ENCODE data around the gene PSMA3. TPM values are rescaled to one million over a fixed set of nuclear protein-coding genes. Genes with fewer than 3 reads are reported as not detected.

PSMA3 gene
- total and polyA plus RNA-seq, 4 donors = 64.3 to 302 (median 181) TPM

GRCh38 chr14:58291646-58292045, 47.0 kb downstream of the PSMA3 start:
- H3K4me1 ChIP-seq (ENCODE audit: control insufficient read depth in 5 of 5, insufficient read depth in 5 of 5, low read length in 5 of 5) = peaks cover 3 to 17% (median 6%) of the 10 kb centered on the region in 5 donors
- H3K36me3 ChIP-seq (ENCODE audit: control insufficient read depth in 4 of 4, insufficient read depth in 4 of 4, low read length in 4 of 4) = peaks cover 22 to 43% (median 34%) of the 10 kb centered on the region in 4 donors
- no peak for ATAC-seq (ENCODE audit: insufficient read depth, low FRiP score)

GRCh38 chr14:58292187-58292586, 47.5 kb downstream of the PSMA3 start:
- peaks cover 3 to 20% (median 6%) of the 10 kb centered on the region in 5 donors for H3K4me1 ChIP-seq (ENCODE audit: control insufficient read depth in 5 of 5, insufficient read depth in 5 of 5, low read length in 5 of 5)
- no peaks in the 10 kb centered on the region for H3K9me3 ChIP-seq (ENCODE audit: control insufficient read depth in 4 of 4, insufficient read depth in 3 of 4, low read length in 3 of 4)
- H3K36me3 ChIP-seq (ENCODE audit: control insufficient read depth in 4 of 4, insufficient read depth in 4 of 4, low read length in 4 of 4) = peaks cover 21 to 41% (median 33%) of the 10 kb centered on the region in 4 donors
- H3K27ac ChIP-seq (ENCODE audit: low read depth in 1 of 2, low read length in 1 of 2) = no peak overlapping the region
- 87 to 91% methylated on average over 3 of the region's 3 CpGs for WGBS, 2 donors
- ATAC-seq (ENCODE audit: insufficient read depth, low FRiP score) (no peak), DNase-seq (no peak)
- no peak overlapping the region for H3K9ac ChIP-seq (ENCODE audit: insufficient read depth in 1 of 2, low read length in 2 of 2)
- no peak for TF ChIP-seq CTCF (IDR thresholded peaks at IDR 0.05; ENCODE audit: control extremely low read depth, extremely low read depth)
- no peak overlapping the region for H3K4me3 ChIP-seq
- H3K27me3 ChIP-seq (ENCODE audit: control insufficient read depth in 3 of 3, insufficient read depth in 3 of 3, low read length in 2 of 3) = no peaks in the 10 kb centered on the region

More at GRCh38 chr14:58291646-58292045, 47.0 kb downstream of the PSMA3 start:
- Histone ChIP-seq H3K9ac (ENCODE audit: insufficient read depth in 1 of 2, low read length in 2 of 2) (no peak overlapping the region), H3K9me3 (ENCODE audit: control insufficient read depth in 4 of 4, insufficient read depth in 3 of 4, low read length in 3 of 4) (no peaks in the 10 kb centered on the region), H3K4me3 (no peak overlapping the region), H3K27ac (ENCODE audit: low read depth in 1 of 2, low read length in 1 of 2) (no peak overlapping the region), H3K27me3 (ENCODE audit: control insufficient read depth in 3 of 3, insufficient read depth in 3 of 3, low read length in 2 of 3) (no peaks in the 10 kb centered on the region)
- no peak for TF ChIP-seq CTCF (IDR thresholded peaks at IDR 0.05; ENCODE audit: control extremely low read depth, extremely low read depth)
- DNase-seq = no peak
- WGBS, 2 donors = 58 to 68% methylated on average over 5 of the region's 5 CpGs

GRCh38 chr14:58294201-58294600, 49.6 kb downstream of the PSMA3 start:
- Histone ChIP-seq H3K27ac (ENCODE audit: low read depth in 1 of 2, low read length in 1 of 2) (no peak overlapping the region), H3K4me1 (ENCODE audit: control insufficient read depth in 5 of 5, insufficient read depth in 5 of 5, low read length in 5 of 5) (peaks cover 3 to 20% (median 6%) of the 10 kb centered on the region in 5 donors), H3K36me3 (ENCODE audit: control insufficient read depth in 4 of 4, insufficient read depth in 4 of 4, low read length in 4 of 4) (peaks cover 21 to 34% (median 30%) of the 10 kb centered on the region in 4 donors), H3K4me3 (no peak overlapping the region), H3K9ac (ENCODE audit: insufficient read depth in 1 of 2, low read length in 2 of 2) (no peak overlapping the region), H3K27me3 (ENCODE audit: control insufficient read depth in 3 of 3, insufficient read depth in 3 of 3, low read length in 2 of 3) (no peaks in the 10 kb centered on the region), H3K9me3 (ENCODE audit: control insufficient read depth in 4 of 4, insufficient read depth in 3 of 4, low read length in 3 of 4) (peaks cover 0 to 4% (median 0%) of the 10 kb centered on the region in 4 donors)
- TF ChIP-seq CTCF (IDR thresholded peaks at IDR 0.05; ENCODE audit: control extremely low read depth, extremely low read depth) = no peak
- WGBS, 2 donors = 79 to 88% methylated on average over 7 of the region's 7 CpGs
- no peak for ATAC-seq (ENCODE audit: insufficient read depth, low FRiP score)
- no peak for DNase-seq

GRCh38 chr14:58296726-58297125, 52.1 kb downstream of the PSMA3 start:
- Histone ChIP-seq H3K4me1 (ENCODE audit: control insufficient read depth in 5 of 5, insufficient read depth in 5 of 5, low read length in 5 of 5) (peaks cover 3 to 33% (median 7%) of the 10 kb centered on the region in 5 donors), H3K27me3 (ENCODE audit: control insufficient read depth in 3 of 3, insufficient read depth in 3 of 3, low read length in 2 of 3) (no peaks in the 10 kb centered on the region), H3K27ac (ENCODE audit: low read depth in 1 of 2, low read length in 1 of 2) (peak overlapping the region in 1 of 2 donors; percentile 98), H3K9ac (ENCODE audit: insufficient read depth in 1 of 2, low read length in 2 of 2) (peak overlapping the region; percentile 79 to 98), H3K36me3 (ENCODE audit: control insufficient read depth in 4 of 4, insufficient read depth in 4 of 4, low read length in 4 of 4) (peaks cover 10 to 27% (median 18%) of the 10 kb centered on the region in 4 donors), H3K4me3 (no peak overlapping the region), H3K9me3 (ENCODE audit: control insufficient read depth in 4 of 4, insufficient read depth in 3 of 4, low read length in 3 of 4) (peaks cover 0 to 4% (median 0%) of the 10 kb centered on the region in 4 donors)
- TF ChIP-seq CTCF (IDR thresholded peaks at IDR 0.05; ENCODE audit: control extremely low read depth, extremely low read depth) = no peak
- DNase-seq = peak in 2 of 3 donors; percentile 21 to 48
- no peak for ATAC-seq (ENCODE audit: insufficient read depth, low FRiP score)
- 8 to 12% methylated on average over 3 of the region's 3 CpGs for WGBS, 2 donors
